HG02973 (cell line): ENCODE measurements around the gene GLI3.
"Not testable (repeated sequence)": the region's sequence is repeated elsewhere in the genome, so short reads cannot be mapped to it uniquely, and the experiment has no call there.

Source experiments
- ATAC-seq: cut with Tn5 transposase; IDR thresholded peaks from one replicate; pipeline ENCODE4 v1.9.1; 2021; ENCODE audit warnings: moderate library complexity; ENCODE audit not compliant: unreplicated experiment

Gene GLI3

GRCh38 chr7:42213093-42213492 is 23.9 kb downstream of the GLI3 start:
- no peak for ATAC-seq

GRCh38 chr7:42212541-42213090 is 24.4 kb downstream of the GLI3 start:
- ATAC-seq: no peak

DNA sequence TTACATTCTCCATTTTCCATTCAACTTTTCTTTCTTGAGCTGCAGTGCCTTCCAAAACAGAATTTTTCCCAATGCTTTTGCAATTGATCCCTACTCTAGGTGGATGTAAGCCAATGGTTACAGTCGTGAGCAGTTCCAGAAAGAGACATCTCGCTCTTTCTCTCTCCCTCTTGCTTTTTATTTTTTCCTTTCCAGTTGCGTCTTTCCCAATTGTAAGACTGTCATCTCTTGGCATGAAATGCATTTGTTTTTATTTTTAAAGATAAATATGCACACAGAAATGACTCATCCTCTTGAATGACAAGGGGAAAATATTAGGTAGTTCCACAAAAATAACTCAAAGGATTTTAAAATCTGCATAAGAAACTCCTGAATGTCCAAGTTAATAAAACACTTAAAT is 25.1 kb downstream of the GLI3 start:
- no peak for ATAC-seq

DNA sequence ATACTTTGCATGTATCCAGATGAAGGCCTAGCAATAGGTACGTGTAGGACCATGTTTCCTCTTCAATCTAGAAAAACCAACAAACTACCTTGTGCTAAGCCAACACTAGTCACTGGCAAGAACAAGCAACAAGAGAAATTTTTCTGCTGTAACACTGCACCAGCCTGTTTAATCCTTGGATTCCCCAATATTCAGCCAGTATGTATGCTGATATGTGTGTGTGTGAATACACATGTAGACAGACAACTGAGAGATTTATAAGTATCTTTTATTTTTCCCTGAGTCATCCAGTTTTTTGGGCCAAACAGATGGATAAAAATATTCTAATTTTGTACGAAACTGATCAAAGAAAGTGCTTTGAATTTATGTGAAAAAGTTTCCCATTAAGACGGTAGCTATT is 26.2 kb downstream of the GLI3 start:
- ATAC-seq: no peak

GRCh38 chr7:42210333-42210732 is 26.7 kb downstream of the GLI3 start:
- ATAC-seq: no peak

DNA sequence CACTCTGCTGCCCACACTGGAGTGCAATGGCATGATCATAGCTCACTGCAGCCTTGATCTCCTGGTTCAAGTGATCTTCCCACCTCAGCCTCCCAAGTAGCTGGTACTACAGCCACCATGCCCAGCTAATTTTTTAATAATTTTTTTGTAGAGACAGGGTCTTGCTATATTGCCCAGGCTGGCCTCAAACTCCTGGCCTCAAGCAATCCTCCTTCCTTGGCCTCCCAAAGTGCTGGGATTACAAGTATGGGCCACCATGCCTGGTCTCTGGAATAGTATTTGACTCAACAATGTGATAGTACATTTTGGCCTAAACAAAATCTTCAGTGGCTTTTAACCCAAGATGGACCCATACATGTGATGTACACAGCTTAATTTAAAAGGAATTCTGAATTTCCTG is 27.9 kb downstream of the GLI3 start:
- ATAC-seq: not testable (repeated sequence)

DNA sequence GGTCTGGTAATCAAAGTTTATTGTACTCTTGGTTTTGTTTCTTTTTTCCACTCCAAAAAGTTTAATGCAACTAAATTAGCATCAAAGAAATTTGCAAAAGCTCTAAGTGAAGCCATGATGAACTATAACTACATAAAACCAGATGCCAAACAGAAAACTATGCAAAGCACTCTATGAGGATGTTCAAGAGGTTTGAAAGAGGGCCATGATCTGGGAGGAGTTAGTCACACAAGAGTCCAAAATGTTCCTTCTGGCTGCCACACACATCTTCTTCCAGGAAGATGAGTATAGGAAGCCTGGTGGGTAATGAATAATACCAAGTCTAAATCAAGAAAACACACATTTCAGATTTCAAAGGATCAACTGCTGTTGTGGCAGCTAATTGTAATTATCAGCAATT is 28.4 kb downstream of the GLI3 start:
- ATAC-seq: no peak

- no peak for ATAC-seq
Measured at GRCh38 chr7:42207420-42207819, 29.6 kb downstream of the GLI3 start.

DNA sequence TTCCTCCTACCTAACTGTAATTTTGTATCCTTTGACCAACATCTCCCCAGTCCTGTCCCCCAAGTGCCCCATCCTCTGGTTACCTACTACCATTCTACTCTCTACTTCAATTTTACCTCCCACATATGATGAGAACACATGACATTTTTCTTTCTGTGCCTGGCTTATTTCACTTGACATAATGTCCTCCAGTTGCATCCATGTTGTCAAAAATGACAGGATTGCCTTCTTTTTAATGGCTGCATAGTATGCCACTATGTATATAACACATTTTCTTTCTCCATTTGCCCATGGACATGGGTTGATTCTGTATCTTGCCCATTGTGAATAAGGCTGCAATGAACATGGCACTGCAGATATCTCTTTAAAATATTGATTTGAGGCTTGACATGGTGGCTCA is 33.7 kb downstream of the GLI3 start:
- no peak for ATAC-seq

- ATAC-seq: no peak
Measured at GRCh38 chr7:42202601-42203000, 34.4 kb downstream of the GLI3 start.

DNA sequence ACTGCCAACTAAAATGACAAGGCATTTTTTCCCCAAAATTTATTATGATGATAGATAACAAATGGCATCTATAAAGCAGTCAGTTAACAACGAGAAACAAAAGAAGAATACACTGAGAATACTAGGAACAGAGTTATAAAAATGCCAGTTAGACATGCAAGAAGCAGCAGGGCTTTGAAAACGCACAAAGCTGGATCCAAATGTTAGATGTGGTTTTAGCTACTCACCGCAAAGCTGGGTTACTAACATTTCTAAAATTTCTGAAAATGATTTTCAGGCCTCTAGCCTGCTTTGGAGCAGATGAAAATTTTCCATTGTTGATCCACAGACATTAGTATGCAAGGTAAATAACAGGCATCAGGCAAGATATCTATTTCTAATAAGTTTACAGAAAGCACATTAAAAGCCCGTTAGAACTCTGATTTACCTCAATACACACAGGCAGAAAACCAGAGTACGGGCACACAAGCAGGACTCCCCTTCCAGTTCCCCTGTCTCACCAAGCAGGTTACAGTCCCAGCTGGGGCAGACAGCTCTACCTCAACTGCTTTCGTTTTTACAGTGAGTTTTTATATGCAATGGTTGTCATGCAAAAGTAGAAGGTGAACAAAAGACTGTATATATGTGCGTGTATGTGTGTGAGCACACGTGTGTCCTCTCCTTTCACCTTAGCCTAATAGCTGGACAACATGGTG is 37.9 kb downstream of the GLI3 start:
- ATAC-seq: no peak

DNA sequence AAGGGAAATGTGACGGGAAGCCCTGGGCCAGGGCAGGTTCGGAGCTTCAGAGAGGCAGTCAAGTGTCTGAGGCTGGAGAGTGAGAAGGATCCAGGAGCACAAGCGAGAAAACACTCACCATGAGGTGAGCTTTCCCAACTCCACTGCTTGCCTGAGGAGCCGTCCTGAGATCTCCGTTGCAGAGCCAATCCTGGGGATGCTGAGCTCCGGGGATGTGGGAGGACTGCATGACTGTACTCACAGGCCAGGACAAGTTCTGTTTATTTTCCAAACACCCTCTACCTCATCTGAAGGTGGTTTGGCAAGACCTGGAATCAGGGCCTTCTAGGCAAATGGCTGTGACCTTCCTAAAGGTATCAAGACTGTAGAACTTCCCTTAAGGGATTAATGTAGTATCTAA is 38.7 kb downstream of the GLI3 start:
- no peak for ATAC-seq

DNA sequence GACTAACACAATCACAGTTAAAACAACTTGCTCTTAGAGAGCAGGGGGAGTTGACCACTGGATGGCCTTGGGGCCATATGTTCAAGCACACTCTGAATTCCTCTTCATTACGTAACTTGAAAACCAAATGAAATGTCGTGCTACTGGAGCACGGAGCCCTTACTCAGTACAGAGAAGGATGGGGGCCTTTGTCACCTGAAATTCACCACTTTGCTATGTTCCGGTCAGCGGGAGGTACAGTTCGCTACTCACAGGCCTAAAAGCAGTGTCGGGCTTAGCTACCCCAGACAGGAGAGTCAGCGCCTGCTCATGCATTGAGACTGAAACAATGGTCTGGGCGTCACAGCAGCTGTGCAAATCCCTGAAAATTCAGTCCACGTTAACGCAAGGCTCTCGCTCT is 39.6 kb downstream of the GLI3 start:
- ATAC-seq: no peak

- ATAC-seq: no peak
Measured at GRCh38 chr7:42194238-42194637, 42.8 kb downstream of the GLI3 start.

DNA sequence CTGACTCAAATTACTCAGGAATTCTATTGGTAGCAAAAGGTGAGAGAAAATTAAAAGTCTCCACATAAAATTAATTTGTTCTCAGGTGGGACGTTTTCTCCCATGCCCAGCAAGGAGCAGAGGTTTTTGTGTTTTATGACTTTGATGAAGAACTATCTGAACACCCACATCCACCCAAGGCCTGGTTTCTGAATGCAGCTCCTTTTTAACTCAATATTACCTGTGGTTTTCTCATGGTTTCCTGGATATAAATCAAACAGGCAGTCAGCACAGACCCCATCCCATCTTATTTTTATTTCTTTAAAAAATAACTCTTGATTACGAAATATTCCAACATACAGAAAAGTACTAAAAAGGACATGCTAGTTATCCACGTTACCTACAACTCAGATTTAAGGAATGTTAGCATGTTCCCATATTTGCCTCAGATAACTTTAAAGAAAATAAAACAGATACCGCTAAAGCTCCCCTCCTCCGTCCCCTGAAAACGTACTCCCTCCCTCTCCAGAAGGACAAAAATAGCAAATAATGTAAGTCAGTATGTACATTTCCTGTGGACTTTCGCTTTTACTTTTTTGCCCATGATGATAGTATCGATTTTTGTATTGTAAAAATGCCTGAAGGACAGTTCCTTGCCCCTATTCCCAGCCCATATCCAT is 43.4 kb downstream of the GLI3 start:
- no peak for ATAC-seq

GRCh38 chr7:42192851-42193461 is 44.1 kb downstream of the GLI3 start:
- ATAC-seq: no peak

- no peak for ATAC-seq
Measured at GRCh38 chr7:42192066-42192465, 44.9 kb downstream of the GLI3 start.

DNA sequence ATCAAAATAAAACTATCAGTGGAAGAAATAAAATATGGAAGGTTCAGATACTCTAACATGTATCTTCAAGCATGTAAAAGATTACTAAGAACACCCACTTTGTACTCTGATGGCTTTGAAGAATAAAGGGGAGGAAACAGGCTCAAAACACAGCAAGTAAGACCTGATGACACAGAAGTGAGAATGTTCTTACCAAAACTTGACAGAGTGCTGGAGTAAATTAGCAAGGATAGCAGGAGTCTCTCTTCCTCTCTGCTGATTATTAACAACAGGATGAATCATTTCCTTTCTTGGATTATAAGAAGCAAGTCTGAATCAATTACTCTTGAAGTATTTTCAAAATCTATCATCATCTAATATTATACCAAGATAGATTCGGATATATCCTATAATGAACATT is 47.5 kb downstream of the GLI3 start:
- ATAC-seq: no peak

DNA sequence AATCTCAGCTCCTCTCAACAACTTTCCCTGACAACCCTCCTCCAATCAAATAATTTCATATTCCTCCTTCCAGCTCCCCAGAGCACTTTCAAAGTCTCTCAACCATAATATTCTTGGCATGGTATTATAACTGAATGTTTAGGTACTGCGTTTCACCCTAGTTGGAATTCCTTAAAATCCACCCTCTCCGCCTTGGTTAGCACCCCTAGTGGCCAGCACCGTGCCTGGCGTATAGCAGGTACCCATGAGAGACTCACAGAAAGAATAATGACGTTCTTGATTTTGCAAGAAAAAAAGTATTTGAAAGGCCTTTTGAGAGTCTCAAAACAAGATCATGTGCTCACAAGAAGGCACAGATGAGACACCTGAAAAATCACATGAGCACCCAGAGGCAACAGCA is 50.9 kb downstream of the GLI3 start:
- no peak for ATAC-seq

DNA sequence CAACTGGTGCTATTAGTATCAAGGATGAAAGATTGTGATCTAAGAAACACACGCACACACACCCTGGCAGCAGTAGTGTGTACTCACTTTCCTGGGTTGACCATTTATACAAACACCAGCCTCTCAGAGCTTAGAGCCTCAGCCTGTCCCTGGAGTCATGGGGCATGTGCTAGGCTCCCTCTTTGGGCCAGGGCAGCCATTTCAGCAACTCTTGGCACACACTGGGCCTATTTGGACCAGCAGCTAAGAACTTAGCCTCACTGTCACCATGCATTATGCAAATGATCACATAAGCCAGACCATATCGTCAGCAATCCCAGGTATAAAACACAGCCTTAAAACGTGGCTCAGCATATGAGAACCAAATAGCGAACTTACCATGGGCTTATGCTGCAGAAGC is 51.3 kb downstream of the GLI3 start:
- no peak for ATAC-seq

DNA sequence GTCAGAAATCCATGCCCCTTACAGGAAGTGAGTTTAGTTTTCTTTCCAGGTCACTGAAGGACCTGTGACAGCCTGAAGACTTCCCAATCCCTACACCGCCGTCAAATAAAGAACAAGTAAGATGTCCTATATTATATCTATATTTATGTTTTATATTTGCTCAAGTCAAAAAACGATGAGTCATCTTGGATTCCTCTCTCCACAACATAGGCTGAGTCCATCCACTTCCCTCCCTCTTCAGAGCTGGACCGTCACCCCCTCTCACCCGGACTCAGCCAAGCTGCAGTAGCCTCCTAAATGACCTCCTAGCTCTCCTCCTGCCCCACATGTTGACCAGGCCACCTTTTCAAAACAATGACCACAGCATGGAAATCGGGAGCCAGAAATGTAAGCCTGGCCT is 53.5 kb downstream of the GLI3 start:
- ATAC-seq: no peak

DNA sequence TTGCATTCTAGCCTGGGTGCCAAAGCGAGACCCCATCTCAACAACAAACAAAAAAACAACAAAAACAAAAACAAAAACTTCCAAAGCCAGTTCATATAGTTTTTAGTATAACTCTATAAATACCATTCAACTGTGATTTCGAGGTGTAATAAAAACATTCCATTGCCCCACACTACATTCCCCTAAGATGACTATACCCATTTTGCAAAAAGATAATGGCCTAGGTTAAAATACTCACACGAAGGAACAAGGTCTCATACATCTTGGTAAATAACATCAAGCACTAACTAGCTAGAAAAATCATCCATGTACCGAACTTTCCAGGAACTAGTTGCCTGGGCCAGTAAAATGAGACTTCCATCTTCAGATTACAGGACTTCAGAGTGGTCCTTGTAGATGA is 55.4 kb downstream of the GLI3 start:
- no peak for ATAC-seq
